H1 (cell line): Measurements from ENCODE around the gene OR51G1. TPM values are rescaled to one million over a fixed set of nuclear protein-coding genes. Genes with fewer than 3 reads are reported as not detected.

Source experiments
- CTCF ChIA-PET: fragments of 300-600 bp; sonication (Branson Sonifier 250); formaldehyde crosslinking; loops from one replicate; lab custom pipeline; 2021; ENCODE audit not compliant: partially characterized antibody; lab: Charles Lee
- POLR2A ChIA-PET: fragments of 300-600 bp; sonication (Branson Sonifier 250); formaldehyde crosslinking; loops from one replicate; lab custom pipeline; 2021; ENCODE audit warnings: inconsistent platforms; ENCODE audit not compliant: partially characterized antibody; lab: Charles Lee
- DNase-seq, 2 experiments: peaks; one replicate each; pipeline versions ENCODE4 v3.0.0 to v3.0.0-alpha.2; 2010 to 2022; ENCODE audit warnings: low spot score in 2 of 2, low read depth in 1 of 2, mixed read lengths in 1 of 2
- FAIRE-seq: peaks from 2 replicates; lab custom pipeline; 2011; peaks lifted over from hg19 to GRCh38; lab: Jason Lieb, UNC
- H2AFZ ChIP-seq: 2 replicates; pipeline ENCODE4 v1.8.1; 2012; ENCODE audit warnings: low read length, inconsistent platforms
- H2AK5ac ChIP-seq: 2 replicates; pipeline ENCODE4 v1.6.1; 2013; ENCODE audit warnings: low read depth, low read length
- H2BK120ac ChIP-seq: replicated peaks from 2 replicates; pipeline ENCODE3; 2013; ENCODE audit warnings: low read depth, low read length, inconsistent platforms
- H2BK12ac ChIP-seq: 2 replicates; pipeline ENCODE4 v1.6.1; 2013; ENCODE audit warnings: low read depth, low read length
- H2BK15ac ChIP-seq: 2 replicates; pipeline ENCODE4 v1.6.1; 2013; ENCODE audit warnings: low read length
- H2BK20ac ChIP-seq: 2 replicates; pipeline ENCODE4 v1.6.1; 2013; ENCODE audit warnings: low read length
- H2BK5ac ChIP-seq: 2 replicates; pipeline ENCODE4 v1.6.1; 2013; ENCODE audit warnings: low read depth, low read length
- H3K14ac ChIP-seq: 2 replicates; pipeline ENCODE4 v1.6.1; 2013; ENCODE audit warnings: inconsistent platforms; ENCODE audit not compliant: insufficient read length
- H3K18ac ChIP-seq: 2 replicates; pipeline ENCODE4 v1.6.1; 2013; ENCODE audit warnings: low read length; ENCODE audit errors: extremely low read depth
- H3K23ac ChIP-seq: 2 replicates; pipeline ENCODE4 v1.6.1; 2013; ENCODE audit warnings: inconsistent platforms; ENCODE audit not compliant: insufficient read length
- H3K23me2 ChIP-seq: 2 replicates; pipeline ENCODE4 v1.6.1; 2013; ENCODE audit warnings: low read depth, low read length
- H3K27ac ChIP-seq: 2 replicates; pipeline ENCODE4 v1.6.1; 2011; ENCODE audit warnings: low read depth, low read length, inconsistent platforms
- H3K27me3 ChIP-seq, 4 experiments: replicated peaks in 1 of 4; 1 replicate in 1 of 4; 2 replicates in 3 of 4; pipeline versions ENCODE4 v1.6.1 to v1.8.1; 2011 to 2013; ENCODE audit warnings: low read length in 3 of 4, mild to moderate bottlenecking in 3 of 4, inconsistent platforms in 2 of 4, mixed read lengths in 2 of 4, moderate library complexity in 1 of 4; ENCODE audit not compliant: control insufficient read depth in 3 of 4, insufficient read depth in 3 of 4; ENCODE audit errors: extremely low read depth in 1 of 4
- H3K36me3 ChIP-seq, 4 experiments: 2 replicates each; pipeline versions ENCODE4 v1.6.1 to v1.8.1; 2011 to 2013; ENCODE audit warnings: mild to moderate bottlenecking in 4 of 4, low read length in 3 of 4, moderate library complexity in 2 of 4, control low read depth in 1 of 4, inconsistent platforms in 1 of 4; ENCODE audit not compliant: insufficient read depth in 4 of 4, control insufficient read depth in 2 of 4
- H3K4ac ChIP-seq: replicated peaks from 2 replicates; pipeline ENCODE3; 2013; ENCODE audit warnings: low read length, low read depth, mixed read lengths, inconsistent platforms; ENCODE audit not compliant: insufficient read length
- H3K4me1 ChIP-seq, 4 experiments: replicated peaks in 1 of 4; 1 replicate in 1 of 4; 2 replicates in 3 of 4; pipeline versions ENCODE4 v1.6.1 to v1.8.1; 2011 to 2013; ENCODE audit warnings: low read length in 3 of 4, inconsistent platforms in 2 of 4, mixed read lengths in 1 of 4; ENCODE audit not compliant: insufficient read depth in 4 of 4, control insufficient read depth in 3 of 4
- H3K4me2 ChIP-seq, 2 experiments: 2 replicates each; pipeline versions ENCODE4 v1.6.1 to v1.8.1; 2011 to 2013; ENCODE audit warnings: low read depth in 2 of 2, low read length in 2 of 2, control low read depth in 1 of 2, inconsistent platforms in 1 of 2, mild to moderate bottlenecking in 1 of 2; ENCODE audit not compliant: insufficient read depth in 1 of 2
- H3K4me3 ChIP-seq, 4 experiments: fragments of 200-600, 300-600 bp in 1 of 4; sonication (generic), shearing (Covaris generic), sonication (Bioruptor Twin) in 1 of 4; 2 replicates each; pipeline versions ENCODE4 v1.5.1 to v1.8.1; 2011 to 2016; ENCODE audit warnings: low read length in 4 of 4, low read depth in 3 of 4, control low read depth in 2 of 4, inconsistent platforms in 2 of 4, mild to moderate bottlenecking in 2 of 4, mixed read lengths in 1 of 4, moderate library complexity in 1 of 4; ENCODE audit not compliant: insufficient read depth in 2 of 4; ENCODE audit errors: extremely low read depth in 1 of 4
- H3K56ac ChIP-seq: replicated peaks from 2 replicates; pipeline ENCODE3; 2013; ENCODE audit warnings: low read depth, mild to moderate bottlenecking, mixed read lengths, low read length, inconsistent platforms; ENCODE audit not compliant: insufficient read length
- H3K79me1 ChIP-seq: 2 replicates; pipeline ENCODE4 v1.6.1; 2013; ENCODE audit warnings: low read depth, low read length, control low read depth
- H3K79me2 ChIP-seq, 2 experiments: 2 replicates each; pipeline versions ENCODE4 v1.6.1 to v1.8.1; 2012 to 2013; ENCODE audit warnings: low read length in 2 of 2, mild to moderate bottlenecking in 2 of 2, inconsistent platforms in 1 of 2; ENCODE audit not compliant: insufficient read depth in 2 of 2, control insufficient read depth in 1 of 2
- H3K9ac ChIP-seq, 4 experiments: replicated peaks in 1 of 4; 1 replicate in 1 of 4; 2 replicates in 3 of 4; pipeline versions ENCODE4 v1.6.1 to v1.8.1; 2011 to 2013; ENCODE audit warnings: low read depth in 3 of 4, low read length in 3 of 4, control low read depth in 2 of 4, mild to moderate bottlenecking in 2 of 4, moderate library complexity in 2 of 4, inconsistent platforms in 1 of 4; ENCODE audit errors: extremely low read depth in 1 of 4
- H3K9me3 ChIP-seq, 2 experiments: 2 replicates each; pipeline versions ENCODE4 v1.6.1 to v1.8.1; 2012 to 2013; ENCODE audit warnings: mild to moderate bottlenecking in 2 of 2, moderate library complexity in 2 of 2, control low read depth in 1 of 2, inconsistent platforms in 1 of 2, low read depth in 1 of 2, low read length in 1 of 2, mixed read lengths in 1 of 2; ENCODE audit not compliant: insufficient read depth in 2 of 2
- H4K20me1 ChIP-seq, 2 experiments: replicated peaks in 1 of 2; 2 replicates each; pipeline versions ENCODE3 to v1.8.1; 2011 to 2013; ENCODE audit warnings: inconsistent platforms in 2 of 2, low read length in 2 of 2, mild to moderate bottlenecking in 1 of 2; ENCODE audit not compliant: insufficient read depth in 2 of 2, control insufficient read depth in 1 of 2
- H4K5ac ChIP-seq: 2 replicates; pipeline ENCODE4 v1.6.1; 2013; ENCODE audit warnings: low read length, low read depth, mixed read lengths, inconsistent platforms; ENCODE audit not compliant: insufficient read length
- H4K8ac ChIP-seq: 2 replicates; pipeline ENCODE4 v1.8.0; 2013; ENCODE audit warnings: mild to moderate bottlenecking, moderate library complexity, low read length, inconsistent platforms; ENCODE audit not compliant: insufficient read depth; ENCODE audit errors: extremely low read depth
- H4K91ac ChIP-seq: replicated peaks from 2 replicates; pipeline ENCODE3; 2013; ENCODE audit warnings: low read length, mixed read lengths, inconsistent platforms; ENCODE audit not compliant: insufficient read length
- CBX5 ChIP-seq: fragments of 300-800, 300-1000 bp; sonication (generic); IDR thresholded peaks from 2 replicates; pipeline ENCODE4 v1.7.1; 2016; ENCODE audit warnings: antibody characterized with exemption, low read length, low read depth
- CEBPB ChIP-seq: IDR thresholded peaks from 2 replicates; pipeline ENCODE4 v1.6.1; 2012; ENCODE audit warnings: low read depth, low read length
- WGBS, 2 experiments: shearing (Covaris generic) in 1 of 2; methylation state at CpG; one replicate each; pipeline versions ENCODE4 v1.1.6 to v1.1.7; 2013 to 2015; ENCODE audit warnings: low lambda C conversion rate in 2 of 2, mixed read lengths in 2 of 2, inconsistent platforms in 1 of 2, low coverage in 1 of 2, missing lambda C conversion rate in 1 of 2; ENCODE audit not compliant: insufficient replicate concordance in 2 of 2, insufficient coverage in 1 of 2, insufficient read length in 1 of 2; ENCODE audit errors: extremely low coverage in 1 of 2, missing lambda C conversion rate in 1 of 2; 5-methylcytosine and 5-hydroxymethylcytosine counted together
- polyA plus RNA-seq, 7 experiments: library from polyadenylated mRNA; depleted of rRNA in 3 of 7; stranded (reverse) in 5 of 7; unstranded in 2 of 7; fragments of >200 nt in 5 of 7; fragments of 200-250 nt in 2 of 7; gene quantifications; 1 replicate in 5 of 7; 2 replicates in 1 of 7; 4 replicates in 1 of 7; pipeline versions ENCODE4 v1.2.1 to v1.2.3, GENCODE V29; 2011 to 2013; ENCODE audit warnings: missing spikeins in 2 of 7, mixed read lengths in 2 of 7
- total RNA-seq: library from RNA; stranded (reverse); fragmentation: NEBNext Ultra II Directional; extraction: Animal tissue kit (Norgen Biotek cat#: 25700); gene quantifications from 2 replicates; pipeline ENCODE4 v1.2.1, GENCODE V29; 2021

Gene OR51G1
- total and polyA plus RNA-seq, 2 of the 8 experiments (the other 6 are each of a cell fraction or from before 2014, with no cell fraction given): not detected

GRCh38 chr11:4936745-4937144, 12.6 kb upstream of the OR51G1 start:
- H3K23me2 ChIP-seq: no peaks in the 10 kb centered on the region
- no peak overlapping the region for H3K9ac ChIP-seq
- no peak overlapping the region for H3K4me2 ChIP-seq
- H2BK120ac ChIP-seq: no peak overlapping the region
- no peak overlapping the region for H4K91ac ChIP-seq
- no peak overlapping the region for H4K5ac ChIP-seq
- no peak overlapping the region for H2BK5ac ChIP-seq
- H3K14ac ChIP-seq: no peak overlapping the region
- H2BK20ac ChIP-seq: no peak overlapping the region
- no peaks in the 10 kb centered on the region for H3K79me2 ChIP-seq
- WGBS, 2 experiments: 92% methylated on average over 3 of the region's 3 CpGs; no CpG with 5 or more reads in 1 of the 2 experiments
- H3K18ac ChIP-seq: no peak overlapping the region
- H3K4me3 ChIP-seq: no peak overlapping the region
- no peak overlapping the region for H3K4ac ChIP-seq
- no peaks in the 10 kb centered on the region for H4K20me1 ChIP-seq
- H3K36me3 ChIP-seq: no peaks in the 10 kb centered on the region
- POLR2A ChIA-PET: no interaction called here
- DNase-seq: no peak
- H3K27me3 ChIP-seq: peaks cover 0 to 1% (median 0%) of the 10 kb centered on the region in 4 experiments; a peak in 1 of 7 replicates
- CTCF ChIA-PET: no interaction called here
- H2BK15ac ChIP-seq: no peak overlapping the region
- H3K56ac ChIP-seq: no peak overlapping the region
- no peak overlapping the region for H3K23ac ChIP-seq
- TF ChIP-seq CBX5 (no peak), CEBPB (peak; percentile 9; the same call in 1 of the 2 replicates)
- H3K27ac ChIP-seq: no peak overlapping the region
- no peak overlapping the region for H2AFZ ChIP-seq
- no peaks in the 10 kb centered on the region for H3K79me1 ChIP-seq
- H2BK12ac ChIP-seq: no peak overlapping the region
- no peaks in the 10 kb centered on the region for H3K9me3 ChIP-seq
- H2AK5ac ChIP-seq: no peak overlapping the region
- no peaks in the 10 kb centered on the region for H3K4me1 ChIP-seq
- no peak for FAIRE-seq
- H4K8ac ChIP-seq: no peak overlapping the region
